Measurements from ENCODE around the gene MAGT1.

The MAGT1 gene

DNA sequence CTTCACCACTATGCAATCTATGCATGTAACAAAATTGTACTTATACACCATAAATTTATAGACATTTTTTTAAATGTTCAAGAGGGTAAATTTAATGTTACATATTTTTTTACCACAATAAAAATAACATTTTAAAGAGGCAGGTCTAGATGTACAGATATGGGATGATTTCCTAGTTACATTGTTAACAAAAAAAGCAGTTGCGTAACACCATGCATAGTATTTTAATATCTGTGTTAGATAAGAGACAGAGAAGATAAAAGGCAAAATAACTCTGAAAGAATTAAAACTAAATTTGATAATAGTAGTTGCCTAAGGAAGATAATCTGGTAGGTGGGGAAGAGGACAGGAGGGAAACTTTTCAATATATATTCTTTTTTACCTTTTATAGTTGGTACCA, 100.1 kb downstream of the MAGT1 start:
- H3K27ac ChIP-seq: no peak overlapping the region
- TF ChIP-seq, protein P1, sequence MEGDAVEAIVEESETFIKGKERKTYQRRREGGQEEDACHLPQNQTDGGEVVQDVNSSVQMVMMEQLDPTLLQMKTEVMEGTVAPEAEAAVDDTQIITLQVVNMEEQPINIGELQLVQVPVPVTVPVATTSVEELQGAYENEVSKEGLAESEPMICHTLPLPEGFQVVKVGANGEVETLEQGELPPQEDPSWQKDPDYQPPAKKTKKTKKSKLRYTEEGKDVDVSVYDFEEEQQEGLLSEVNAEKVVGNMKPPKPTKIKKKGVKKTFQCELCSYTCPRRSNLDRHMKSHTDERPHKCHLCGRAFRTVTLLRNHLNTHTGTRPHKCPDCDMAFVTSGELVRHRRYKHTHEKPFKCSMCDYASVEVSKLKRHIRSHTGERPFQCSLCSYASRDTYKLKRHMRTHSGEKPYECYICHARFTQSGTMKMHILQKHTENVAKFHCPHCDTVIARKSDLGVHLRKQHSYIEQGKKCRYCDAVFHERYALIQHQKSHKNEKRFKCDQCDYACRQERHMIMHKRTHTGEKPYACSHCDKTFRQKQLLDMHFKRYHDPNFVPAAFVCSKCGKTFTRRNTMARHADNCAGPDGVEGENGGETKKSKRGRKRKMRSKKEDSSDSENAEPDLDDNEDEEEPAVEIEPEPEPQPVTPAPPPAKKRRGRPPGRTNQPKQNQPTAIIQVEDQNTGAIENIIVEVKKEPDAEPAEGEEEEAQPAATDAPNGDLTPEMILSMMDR (IDR thresholded peaks at IDR 0.05): no peak
- no peaks in the 10 kb centered on the region for H3K9me3 ChIP-seq (ENCODE audit: control insufficient read depth, low read length)
- H2AFZ ChIP-seq: no peak overlapping the region
- no peaks in the 10 kb centered on the region for H3K79me2 ChIP-seq
- no peak overlapping the region for H3K4me3 ChIP-seq (ENCODE audit: low read depth, low read length)
- H3K9ac ChIP-seq: no peak overlapping the region
- H3K27me3 ChIP-seq (ENCODE audit: control insufficient read depth, insufficient read depth, low read length): no peaks in the 10 kb centered on the region
- H3K4me2 ChIP-seq (ENCODE audit: low read length): no peak overlapping the region
- no peaks in the 10 kb centered on the region for H3K4me1 ChIP-seq
- H3K36me3 ChIP-seq (ENCODE audit: control insufficient read depth, insufficient read depth, low read length): no peaks in the 10 kb centered on the region

DNA sequence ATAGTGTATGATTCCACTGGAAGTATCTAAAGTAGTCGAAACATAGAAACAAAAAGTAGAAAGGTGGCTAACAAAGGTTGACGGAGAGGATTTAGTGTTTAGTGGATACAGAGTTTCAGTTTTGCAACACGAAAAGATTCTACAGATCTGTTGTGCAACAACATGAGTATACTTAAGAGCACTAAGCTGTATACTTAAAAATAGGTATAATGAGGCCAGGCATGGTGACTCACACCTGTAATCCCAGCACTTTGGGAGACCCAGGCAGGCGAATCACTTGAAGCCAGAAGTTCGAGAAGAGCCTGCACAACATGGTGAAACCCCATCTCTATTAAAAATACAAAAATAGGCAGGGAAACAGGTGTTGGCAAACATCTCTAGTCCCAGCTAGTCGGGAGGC, 101.3 kb downstream of the MAGT1 start:
- Histone ChIP-seq H3K27ac (no peak overlapping the region), H2AFZ (no peak overlapping the region), H3K4me1 (no peaks in the 10 kb centered on the region), H3K4me3 (ENCODE audit: low read depth, low read length) (no peak overlapping the region), H3K36me3 (ENCODE audit: control insufficient read depth, insufficient read depth, low read length) (no peaks in the 10 kb centered on the region), H3K9ac (no peak overlapping the region), H3K79me2 (no peaks in the 10 kb centered on the region), H3K4me2 (ENCODE audit: low read length) (no peak overlapping the region), H3K9me3 (ENCODE audit: control insufficient read depth, low read length) (no peaks in the 10 kb centered on the region), H3K27me3 (ENCODE audit: control insufficient read depth, insufficient read depth, low read length) (no peaks in the 10 kb centered on the region)
- TF ChIP-seq, protein P1 (IDR thresholded peaks at IDR 0.05): no peak

DNA sequence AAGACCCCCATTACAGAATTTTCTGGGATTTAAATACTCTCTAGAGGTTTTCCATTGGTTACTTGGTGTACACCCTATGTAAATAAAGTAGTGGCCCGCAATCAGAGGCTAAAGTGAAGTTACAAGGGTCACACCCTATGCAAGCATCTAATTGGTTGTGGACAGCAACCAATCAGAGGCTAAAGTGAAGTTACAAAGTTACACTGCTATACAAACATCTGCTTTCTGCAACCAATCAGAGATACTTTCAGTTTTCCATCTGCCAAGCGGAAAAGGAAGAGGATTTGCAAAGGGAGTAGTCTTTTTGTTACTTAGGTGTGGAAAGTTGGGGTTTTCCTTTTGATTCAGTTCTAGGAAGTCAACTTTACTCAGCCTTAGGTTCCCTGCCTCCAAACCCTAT, 107.2 kb downstream of the MAGT1 start:
- H3K79me2 ChIP-seq: peaks cover 2% of the 10 kb centered on the region
- H3K9ac ChIP-seq: no peak overlapping the region
- H3K4me2 ChIP-seq (ENCODE audit: low read length): no peak overlapping the region
- no peaks in the 10 kb centered on the region for H3K27me3 ChIP-seq (ENCODE audit: control insufficient read depth, insufficient read depth, low read length)
- no peaks in the 10 kb centered on the region for H3K4me1 ChIP-seq
- TF ChIP-seq, protein P1 (IDR thresholded peaks at IDR 0.05): no peak
- H3K4me3 ChIP-seq (ENCODE audit: low read depth, low read length): peak overlapping the region; percentile 5
- H3K36me3 ChIP-seq (ENCODE audit: control insufficient read depth, insufficient read depth, low read length): no peaks in the 10 kb centered on the region
- no peak overlapping the region for H3K27ac ChIP-seq
- H3K9me3 ChIP-seq (ENCODE audit: control insufficient read depth, low read length): no peaks in the 10 kb centered on the region
- no peak overlapping the region for H2AFZ ChIP-seq

DNA sequence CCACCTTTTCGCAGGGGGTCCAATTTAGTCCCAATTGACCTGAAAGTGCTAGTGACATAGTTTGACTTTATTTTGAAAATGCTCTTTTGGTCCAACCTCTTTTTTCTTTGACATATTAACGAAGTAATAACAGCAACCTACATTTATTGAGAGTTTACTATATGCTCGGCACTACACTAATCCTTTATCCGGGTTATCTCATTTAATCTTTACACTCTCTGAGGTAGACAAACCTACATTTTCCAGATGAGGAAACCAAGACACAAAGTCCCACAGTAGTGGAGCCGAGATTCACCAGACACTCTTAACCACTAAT, 108.9 kb downstream of the MAGT1 start:
- H3K4me2 ChIP-seq (ENCODE audit: low read length): peak overlapping the region; percentile 63
- H3K4me3 ChIP-seq (ENCODE audit: low read depth, low read length): peak overlapping the region; percentile 74
- H3K9ac ChIP-seq: no peak overlapping the region
- TF ChIP-seq, protein P1 (IDR thresholded peaks at IDR 0.05): no peak
- H3K27ac ChIP-seq: peak overlapping the region; percentile 86
- no peaks in the 10 kb centered on the region for H3K36me3 ChIP-seq (ENCODE audit: control insufficient read depth, insufficient read depth, low read length)
- no peaks in the 10 kb centered on the region for H3K27me3 ChIP-seq (ENCODE audit: control insufficient read depth, insufficient read depth, low read length)
- H2AFZ ChIP-seq: peak overlapping the region; percentile 68
- no peaks in the 10 kb centered on the region for H3K9me3 ChIP-seq (ENCODE audit: control insufficient read depth, low read length)
- peaks cover 11% of the 10 kb centered on the region for H3K79me2 ChIP-seq
- H3K4me1 ChIP-seq: no peaks in the 10 kb centered on the region

DNA sequence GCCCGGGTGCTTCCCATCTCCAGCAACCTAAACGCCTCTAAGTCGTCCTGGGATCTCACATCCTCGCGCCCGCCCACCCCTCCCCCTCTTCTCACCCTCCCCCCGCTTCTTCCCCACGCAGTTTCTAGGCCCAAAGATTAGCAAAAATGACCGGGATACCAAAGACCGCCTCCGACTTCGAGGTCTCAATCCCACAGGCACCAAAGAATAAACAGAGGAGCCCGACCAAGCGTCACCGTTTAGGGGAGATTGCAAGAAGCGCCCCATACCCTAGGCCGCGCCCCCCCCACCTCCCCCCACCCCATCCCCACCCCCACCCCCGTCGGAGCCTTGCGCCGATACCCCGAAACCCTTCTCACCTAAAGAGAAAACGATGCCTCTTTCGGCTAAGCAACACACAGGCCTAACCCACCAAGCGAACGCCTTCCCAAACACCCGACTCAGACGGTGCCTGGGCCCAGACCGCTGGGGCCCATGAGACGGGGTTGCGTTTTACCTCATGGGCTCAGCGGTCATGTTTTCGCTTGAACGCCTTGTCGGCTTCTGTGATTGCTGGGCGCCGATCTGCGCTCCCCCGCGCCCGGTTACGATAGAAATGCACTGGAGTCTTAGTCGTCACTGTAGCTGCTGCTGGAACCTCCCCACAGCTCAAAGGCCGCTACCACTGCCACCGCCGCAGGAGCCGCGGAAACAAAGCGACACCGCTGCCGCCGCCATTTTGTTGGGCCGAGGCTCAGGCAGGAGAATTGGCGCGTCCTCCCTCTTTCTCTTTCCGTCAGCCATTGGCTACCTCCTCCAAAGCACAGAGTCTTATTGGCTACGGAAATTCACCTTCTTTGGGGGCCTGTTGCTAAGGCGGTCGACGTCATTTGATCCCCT, 109.5 kb downstream of the MAGT1 start, which contains the start of gene ATRX:
Gene ATRX (minus strand): TSS at position 731 of the 879 bp plus-strand sequence. CDS start 215 bp downstream, at position 516.
- H3K79me2 ChIP-seq: peaks cover 14% of the 10 kb centered on the region
- H3K36me3 ChIP-seq (ENCODE audit: control insufficient read depth, insufficient read depth, low read length): no peaks in the 10 kb centered on the region
- H3K27ac ChIP-seq: peak within 1 kb of the TSS; percentile 86
- H3K9ac ChIP-seq: no peak within 1 kb of the TSS
- TF ChIP-seq, protein P1 (IDR thresholded peaks at IDR 0.05): no peak
- H3K9me3 ChIP-seq (ENCODE audit: control insufficient read depth, low read length): no peaks in the 10 kb centered on the region
- peak within 1 kb of the TSS; percentile 74 for H3K4me3 ChIP-seq (ENCODE audit: low read depth, low read length)
- no peaks in the 10 kb centered on the region for H3K4me1 ChIP-seq
- peak within 1 kb of the TSS; percentile 66 for H3K4me2 ChIP-seq (ENCODE audit: low read length)
- H2AFZ ChIP-seq: peak within 1 kb of the TSS; percentile 68
- no peaks in the 10 kb centered on the region for H3K27me3 ChIP-seq (ENCODE audit: control insufficient read depth, insufficient read depth, low read length)
